ENCODE data around the gene GSTA1.
"Not testable (repeated sequence)": the region's sequence is repeated elsewhere in the genome, so short reads cannot be mapped to it uniquely, and the experiment has no call there.

Gene GSTA1

DNA sequence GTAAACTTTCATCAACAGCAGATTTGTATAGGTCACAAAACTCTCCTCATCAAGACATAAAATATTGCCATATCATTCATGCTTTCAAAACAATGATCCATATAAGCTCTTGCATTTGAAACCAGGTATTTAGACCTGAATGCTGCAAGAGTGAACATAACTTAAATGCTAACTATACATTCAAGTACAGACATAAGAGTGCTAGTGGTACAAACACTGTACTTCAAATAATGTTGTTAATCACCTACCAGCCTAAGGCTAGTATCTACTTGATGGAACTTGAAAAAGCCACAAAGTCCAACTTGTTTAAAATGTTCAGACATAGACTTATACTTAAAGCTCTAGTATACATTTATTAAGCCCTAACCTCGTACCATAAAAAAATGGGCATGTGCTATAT is 24.4 kb downstream of the GSTA1 start:
- Histone ChIP-seq H3K4me1 (ENCODE audit: control insufficient read depth, insufficient read depth, low read length, unreplicated experiment) (no peaks in the 10 kb centered on the region), H3K27ac (ENCODE audit: low read depth, low read length) (no peak overlapping the region), H3K27me3 (ENCODE audit: insufficient read depth, low read length) (peaks cover 19% of the 10 kb centered on the region), H3K4me3 (ENCODE audit: low read depth, low read length) (no peak overlapping the region), H2AFZ (ENCODE audit: low read length, unreplicated experiment) (no peak overlapping the region), H3K79me2 (ENCODE audit: control insufficient read depth, insufficient read depth, low read length, unreplicated experiment) (no peaks in the 10 kb centered on the region), H3K36me3 (ENCODE audit: insufficient read depth, low read length) (no peaks in the 10 kb centered on the region)

DNA sequence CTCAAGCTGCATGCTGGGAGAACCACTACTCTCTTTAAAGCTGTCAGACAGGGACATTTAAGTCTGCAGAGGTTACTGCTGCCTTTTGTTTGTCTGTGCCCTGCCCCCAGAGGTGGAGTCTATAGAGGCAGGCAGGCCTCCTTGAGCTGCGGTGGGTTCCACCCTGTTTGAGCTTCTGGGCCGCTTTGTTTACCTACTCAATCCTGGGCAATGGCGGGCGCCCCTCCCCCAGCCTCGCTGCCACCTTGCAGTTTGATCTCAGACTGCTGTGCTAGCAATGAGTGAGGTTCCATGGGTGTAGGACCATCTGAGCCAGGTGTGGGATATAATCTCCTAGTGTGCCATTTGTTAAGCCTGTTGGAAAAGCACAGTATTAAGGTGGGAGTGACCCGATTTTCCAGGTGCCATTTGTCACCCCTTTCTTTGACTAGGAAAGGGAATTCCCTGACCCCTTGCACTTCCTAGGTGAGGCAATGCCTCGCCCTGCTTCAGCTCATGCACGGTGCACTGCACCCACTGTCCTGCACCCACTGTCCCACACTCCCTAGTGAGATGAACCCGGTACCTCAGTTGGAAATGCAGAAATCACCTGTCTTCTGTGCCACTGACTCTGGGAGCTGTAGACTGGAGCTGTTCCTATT is 26.8 kb downstream of the GSTA1 start:
- H3K27me3 ChIP-seq (ENCODE audit: insufficient read depth, low read length), result peaks cover 19% of the 10 kb centered on the region
- H3K4me3 ChIP-seq (ENCODE audit: low read depth, low read length); H3K36me3 ChIP-seq (ENCODE audit: insufficient read depth, low read length); H3K79me2 ChIP-seq (ENCODE audit: control insufficient read depth, insufficient read depth, low read length, unreplicated experiment); H2AFZ ChIP-seq (ENCODE audit: low read length, unreplicated experiment); H3K27ac ChIP-seq (ENCODE audit: low read depth, low read length); H3K4me1 ChIP-seq (ENCODE audit: control insufficient read depth, insufficient read depth, low read length, unreplicated experiment): not testable (repeated sequence)

DNA sequence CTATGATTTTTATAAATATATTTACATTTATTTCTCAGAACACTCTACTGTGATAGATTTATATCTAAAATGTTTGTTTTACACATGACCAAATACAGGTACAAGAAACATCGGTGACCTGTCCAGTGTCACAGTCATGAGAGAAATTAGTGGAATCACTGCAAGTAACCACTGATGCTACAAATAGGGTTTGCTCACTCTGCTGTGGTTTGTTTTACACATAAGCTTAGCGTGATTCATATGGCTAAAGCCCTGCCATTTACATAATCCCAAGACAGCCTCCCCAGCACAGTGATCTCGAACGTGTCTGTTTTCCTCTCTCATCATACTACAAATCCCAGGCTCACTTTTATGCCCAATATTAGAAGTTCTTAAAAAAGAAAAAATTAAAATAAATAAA is 34.2 kb downstream of the GSTA1 start:
- H3K27me3 ChIP-seq (ENCODE audit: insufficient read depth, low read length); H3K4me3 ChIP-seq (ENCODE audit: low read depth, low read length); H3K79me2 ChIP-seq (ENCODE audit: control insufficient read depth, insufficient read depth, low read length, unreplicated experiment); H2AFZ ChIP-seq (ENCODE audit: low read length, unreplicated experiment); H3K4me1 ChIP-seq (ENCODE audit: control insufficient read depth, insufficient read depth, low read length, unreplicated experiment); H3K27ac ChIP-seq (ENCODE audit: low read depth, low read length); H3K36me3 ChIP-seq (ENCODE audit: insufficient read depth, low read length): not testable (repeated sequence)

DNA sequence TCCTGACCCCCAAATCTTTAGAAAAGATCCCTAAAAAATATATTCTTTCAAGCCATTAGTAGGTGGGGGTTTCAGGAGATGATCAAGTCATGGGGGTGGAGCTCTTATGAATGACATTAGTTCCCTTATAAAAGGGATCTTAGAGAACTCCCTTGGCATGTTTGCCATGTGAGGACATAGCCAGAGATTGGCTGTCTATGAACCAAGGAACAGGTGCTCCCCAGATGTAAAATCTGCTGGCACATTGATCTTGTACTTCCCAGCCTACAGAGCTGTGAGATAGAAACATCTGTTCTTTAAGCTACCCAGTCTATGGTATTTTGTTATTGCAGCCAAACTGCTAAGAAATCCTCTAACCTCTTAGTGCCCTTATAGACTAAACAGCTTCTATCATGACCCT is 36.0 kb downstream of the GSTA1 start:
- H3K4me1 ChIP-seq (ENCODE audit: control insufficient read depth, insufficient read depth, low read length, unreplicated experiment); H3K27me3 ChIP-seq (ENCODE audit: insufficient read depth, low read length); H3K79me2 ChIP-seq (ENCODE audit: control insufficient read depth, insufficient read depth, low read length, unreplicated experiment); H3K4me3 ChIP-seq (ENCODE audit: low read depth, low read length); H3K27ac ChIP-seq (ENCODE audit: low read depth, low read length); H2AFZ ChIP-seq (ENCODE audit: low read length, unreplicated experiment); H3K36me3 ChIP-seq (ENCODE audit: insufficient read depth, low read length): not testable (repeated sequence)

DNA sequence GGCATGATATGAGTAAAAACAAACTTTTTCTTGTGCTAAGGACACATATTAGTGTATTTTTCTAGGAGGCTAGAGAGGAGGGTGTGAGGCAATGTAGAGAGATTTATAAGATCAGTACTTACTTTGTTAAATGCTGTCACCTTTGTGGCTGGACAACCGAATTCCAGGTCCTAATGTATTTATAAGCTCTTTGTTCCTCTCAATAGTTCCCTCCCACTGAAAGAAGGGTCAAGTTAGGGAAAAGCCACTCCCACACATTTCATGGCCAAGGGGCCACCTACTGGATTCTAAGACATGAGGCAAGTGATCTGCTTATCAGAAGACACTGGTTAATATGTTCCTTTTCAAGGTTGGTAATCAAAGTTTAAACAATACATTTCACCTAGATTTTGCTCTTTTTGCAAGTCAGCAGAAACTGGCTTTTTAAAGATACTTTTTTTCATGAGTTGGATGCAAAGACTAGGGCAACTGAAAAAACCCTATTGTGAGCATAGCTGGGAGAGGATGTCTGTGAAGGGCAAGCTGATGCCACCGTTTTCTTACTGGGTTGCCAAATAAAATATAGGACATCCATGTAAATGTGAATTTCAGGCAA is 40.2 kb downstream of the GSTA1 start, which contains the start of gene GSTA2:
TSS of gene GSTA2 (minus strand) at position 154 of the 595 bp plus-strand sequence. CDS start 5,528 bp downstream, outside the sequence.
- H3K4me3 ChIP-seq (ENCODE audit: low read depth, low read length); H2AFZ ChIP-seq (ENCODE audit: low read length, unreplicated experiment); H3K27ac ChIP-seq (ENCODE audit: low read depth, low read length); H3K79me2 ChIP-seq (ENCODE audit: control insufficient read depth, insufficient read depth, low read length, unreplicated experiment); H3K4me1 ChIP-seq (ENCODE audit: control insufficient read depth, insufficient read depth, low read length, unreplicated experiment); H3K36me3 ChIP-seq (ENCODE audit: insufficient read depth, low read length): not testable (repeated sequence)
- H3K27me3 ChIP-seq (ENCODE audit: insufficient read depth, low read length), result peaks cover 18% of the 10 kb centered on the region

DNA sequence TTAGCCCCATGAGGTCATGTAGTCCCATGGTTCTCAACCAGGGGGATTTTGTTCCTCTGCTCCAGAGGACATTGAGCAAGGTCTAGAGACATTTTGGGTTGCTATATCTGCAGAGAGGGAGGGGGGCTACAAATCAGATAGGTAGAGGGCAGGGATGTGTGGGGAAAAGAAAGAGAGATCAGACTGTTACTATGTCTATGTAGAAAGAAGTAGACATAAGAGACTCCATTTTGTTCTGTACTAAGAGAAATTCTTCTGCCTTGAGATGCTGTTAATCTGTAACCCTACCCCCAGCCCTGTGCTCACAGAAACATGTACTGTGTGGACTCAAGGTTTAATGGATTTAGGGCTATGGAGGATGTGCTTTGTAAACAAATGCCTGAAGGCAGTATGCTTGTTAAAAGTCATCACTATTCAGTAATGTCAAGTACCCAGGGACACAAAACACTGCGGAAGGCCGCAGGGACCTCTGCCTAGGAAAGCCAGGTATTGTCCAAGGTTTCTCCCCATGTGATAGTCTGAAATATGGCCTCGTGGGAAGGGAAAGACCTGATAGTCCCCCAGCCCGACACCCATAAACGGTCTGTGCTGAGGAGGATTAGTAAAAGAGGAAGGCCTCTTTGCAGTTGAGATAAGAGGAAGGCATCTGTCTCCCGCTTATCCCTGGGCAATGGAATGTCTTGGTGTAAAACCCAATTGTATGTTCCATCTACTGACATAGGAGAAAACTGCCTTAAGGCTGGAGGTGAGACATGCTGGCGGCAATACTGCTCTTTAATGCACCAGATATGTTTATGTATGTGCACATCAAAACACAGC is 41.7 kb downstream of the GSTA1 start:
- H3K27ac ChIP-seq (ENCODE audit: low read depth, low read length); H2AFZ ChIP-seq (ENCODE audit: low read length, unreplicated experiment); H3K79me2 ChIP-seq (ENCODE audit: control insufficient read depth, insufficient read depth, low read length, unreplicated experiment); H3K4me1 ChIP-seq (ENCODE audit: control insufficient read depth, insufficient read depth, low read length, unreplicated experiment); H3K36me3 ChIP-seq (ENCODE audit: insufficient read depth, low read length); H3K4me3 ChIP-seq (ENCODE audit: low read depth, low read length): not testable (repeated sequence)
- peaks cover 15% of the 10 kb centered on the region for H3K27me3 ChIP-seq (ENCODE audit: insufficient read depth, low read length)

DNA sequence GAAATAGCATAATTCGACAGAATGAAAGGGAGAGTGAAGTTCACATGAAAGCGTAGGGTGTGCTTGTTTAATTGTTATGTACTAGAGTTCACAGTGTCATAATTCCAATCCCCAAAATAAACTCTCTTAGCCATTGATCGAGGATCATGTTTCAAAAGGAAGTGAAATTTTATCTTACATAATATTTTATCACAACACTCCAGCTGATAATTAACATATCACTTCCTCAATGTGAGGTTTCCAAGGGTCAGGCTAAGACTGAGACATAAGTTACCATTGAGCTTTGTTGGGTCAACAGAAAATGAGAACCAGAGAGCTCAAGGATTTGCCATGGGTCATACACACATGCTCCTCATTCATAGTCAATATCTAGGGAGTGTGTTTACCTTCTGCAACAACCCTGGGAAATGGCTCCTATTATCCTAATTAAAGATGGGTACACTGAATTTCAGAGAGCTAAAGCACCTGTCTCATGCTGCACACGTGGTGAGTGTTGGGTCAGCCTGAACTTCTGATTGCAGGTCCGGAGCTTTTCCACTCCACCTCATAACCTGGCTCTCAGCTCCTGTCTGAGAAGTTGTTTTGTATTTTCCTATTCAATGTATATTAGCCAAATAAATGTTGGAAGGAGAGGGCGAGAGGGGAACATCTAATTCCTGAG is 43.4 kb downstream of the GSTA1 start:
- Histone ChIP-seq H3K79me2 (ENCODE audit: control insufficient read depth, insufficient read depth, low read length, unreplicated experiment) (no peaks in the 10 kb centered on the region), H3K4me3 (ENCODE audit: low read depth, low read length) (no peak overlapping the region), H3K27ac (ENCODE audit: low read depth, low read length) (no peak overlapping the region), H3K4me1 (ENCODE audit: control insufficient read depth, insufficient read depth, low read length, unreplicated experiment) (no peaks in the 10 kb centered on the region), H3K36me3 (ENCODE audit: insufficient read depth, low read length) (no peaks in the 10 kb centered on the region), H3K27me3 (ENCODE audit: insufficient read depth, low read length) (peaks cover 18% of the 10 kb centered on the region), H2AFZ (ENCODE audit: low read length, unreplicated experiment) (no peak overlapping the region)

DNA sequence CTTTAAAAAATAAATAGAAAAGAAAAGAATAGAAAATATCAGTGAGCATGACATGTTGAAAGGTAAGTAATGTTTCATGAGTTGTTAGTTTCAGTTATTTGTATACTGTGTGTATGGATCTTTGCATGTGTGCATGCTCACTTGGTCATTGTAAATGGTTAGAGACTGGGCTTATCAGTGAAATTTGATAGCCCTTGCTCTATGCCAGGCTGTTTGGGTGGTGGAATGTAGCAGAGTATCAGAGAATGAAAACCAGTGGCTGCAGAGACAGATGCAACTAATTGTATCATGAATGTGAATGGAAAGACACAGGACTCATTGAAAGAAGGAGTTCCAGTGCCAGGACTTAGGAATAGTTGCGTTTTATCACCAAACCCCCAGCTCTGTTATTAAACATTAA is 44.5 kb downstream of the GSTA1 start:
- no peak overlapping the region for H3K4me3 ChIP-seq (ENCODE audit: low read depth, low read length)
- H2AFZ ChIP-seq (ENCODE audit: low read length, unreplicated experiment), result no peak overlapping the region
- no peak overlapping the region for H3K27ac ChIP-seq (ENCODE audit: low read depth, low read length)
- no peaks in the 10 kb centered on the region for H3K4me1 ChIP-seq (ENCODE audit: control insufficient read depth, insufficient read depth, low read length, unreplicated experiment)
- H3K27me3 ChIP-seq (ENCODE audit: insufficient read depth, low read length), result peaks cover 26% of the 10 kb centered on the region
- no peaks in the 10 kb centered on the region for H3K36me3 ChIP-seq (ENCODE audit: insufficient read depth, low read length)
- no peaks in the 10 kb centered on the region for H3K79me2 ChIP-seq (ENCODE audit: control insufficient read depth, insufficient read depth, low read length, unreplicated experiment)

DNA sequence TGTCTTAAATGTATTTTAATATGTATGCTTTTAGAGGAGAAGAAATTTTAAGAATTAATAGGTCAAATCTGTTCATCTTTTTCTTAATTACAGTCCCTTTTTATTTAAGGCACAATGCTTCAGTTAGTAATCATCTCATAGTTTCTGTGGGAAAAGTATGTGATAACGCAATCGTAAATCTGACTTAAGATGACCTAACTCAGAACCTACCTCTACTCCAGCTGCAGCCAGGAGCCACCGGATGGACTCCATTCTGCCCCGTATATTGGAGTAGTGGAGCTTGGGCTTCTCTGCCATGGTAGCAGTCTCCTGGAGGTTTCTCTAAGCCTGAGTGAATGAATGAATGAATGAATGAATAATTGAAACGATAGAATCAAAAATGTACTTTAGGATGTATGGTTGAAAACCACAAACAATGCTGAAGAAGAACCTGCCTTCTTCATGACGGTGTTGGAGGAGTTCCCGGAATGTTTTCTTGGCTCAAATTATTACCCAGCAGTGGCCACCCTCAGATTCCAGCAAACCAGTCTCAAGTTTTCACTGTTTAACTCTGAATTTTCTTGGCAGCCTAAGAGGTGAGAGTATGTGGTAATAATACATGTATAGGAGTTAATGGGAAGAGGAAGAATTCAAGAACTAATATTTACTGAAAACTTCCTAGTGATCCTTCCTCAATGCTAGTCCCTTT is 45.8 kb downstream of the GSTA1 start:
- not testable (repeated sequence) for H3K4me3 ChIP-seq (ENCODE audit: low read depth, low read length); H2AFZ ChIP-seq (ENCODE audit: low read length, unreplicated experiment); H3K79me2 ChIP-seq (ENCODE audit: control insufficient read depth, insufficient read depth, low read length, unreplicated experiment); H3K27ac ChIP-seq (ENCODE audit: low read depth, low read length); H3K4me1 ChIP-seq (ENCODE audit: control insufficient read depth, insufficient read depth, low read length, unreplicated experiment); H3K36me3 ChIP-seq (ENCODE audit: insufficient read depth, low read length)
- H3K27me3 ChIP-seq (ENCODE audit: insufficient read depth, low read length), result peaks cover 27% of the 10 kb centered on the region

DNA sequence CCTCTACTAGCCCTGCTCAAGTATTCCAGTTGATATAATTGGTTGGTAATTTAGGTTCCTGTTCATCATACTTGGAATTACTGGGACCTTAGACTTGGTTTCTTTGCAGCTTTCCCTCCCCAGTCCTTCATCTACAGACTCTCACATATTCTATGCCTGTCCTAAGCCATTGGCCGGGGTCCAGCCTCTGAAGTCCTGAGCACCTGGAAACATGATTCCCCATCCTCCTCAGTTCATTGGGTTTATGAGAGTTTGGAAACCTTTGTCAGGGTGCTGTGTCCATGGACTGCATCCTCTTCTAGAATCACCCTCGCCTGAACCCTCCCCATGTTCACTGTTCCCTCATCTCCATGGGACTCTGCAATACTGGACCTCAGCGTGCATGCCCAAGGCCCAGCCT is 49.2 kb downstream of the GSTA1 start:
- Histone ChIP-seq H2AFZ (ENCODE audit: low read length, unreplicated experiment) (no peak overlapping the region), H3K4me1 (ENCODE audit: control insufficient read depth, insufficient read depth, low read length, unreplicated experiment) (no peaks in the 10 kb centered on the region), H3K27ac (ENCODE audit: low read depth, low read length) (no peak overlapping the region), H3K79me2 (ENCODE audit: control insufficient read depth, insufficient read depth, low read length, unreplicated experiment) (no peaks in the 10 kb centered on the region), H3K36me3 (ENCODE audit: insufficient read depth, low read length) (no peaks in the 10 kb centered on the region), H3K4me3 (ENCODE audit: low read depth, low read length) (no peak overlapping the region), H3K27me3 (ENCODE audit: insufficient read depth, low read length) (peaks cover 27% of the 10 kb centered on the region; the same call in 1 of the 2 replicates)

Data from ACC112 (cell line).